ENCODE data around the gene MLNR. TPM values are rescaled to one million over a fixed set of nuclear protein-coding genes. Genes with fewer than 3 reads are reported as not detected.

Gene MLNR
- total RNA-seq, 2 donors from 2014 or later = not detected

- intact Hi-C loops (cut with DNase I) = no loop called here
- Histone ChIP-seq H3K4me1 (no peaks in the 10 kb centered on the region), H3K9me3 (no peaks in the 10 kb centered on the region), H3K36me3 (no peaks in the 10 kb centered on the region), H3K27me3 (no peaks in the 10 kb centered on the region), H3K9ac (ENCODE audit: low read depth in 2 of 2, low read length in 2 of 2) (no peak overlapping the region), H3K4me3 (no peak overlapping the region), H3K27ac (no peak overlapping the region)
- DNase-seq = no peak
- no peak for TF ChIP-seq CTCF (IDR thresholded peaks at IDR 0.05)
Observed at GRCh38 chr13:49245101-49245500, 25.0 kb downstream of the MLNR start.

GRCh38 chr13:49246850-49247642, 26.9 kb downstream of the MLNR start:
- DNase-seq = no peak
- intact Hi-C loops (cut with DNase I) = no loop called here
- no peaks in the 10 kb centered on the region for H3K36me3 ChIP-seq
- H3K4me1 ChIP-seq = no peaks in the 10 kb centered on the region
- peak overlapping the region; percentile 82 for H3K27ac ChIP-seq
- H3K9me3 ChIP-seq = no peaks in the 10 kb centered on the region
- H3K4me3 ChIP-seq = peak overlapping the region; percentile 83
- TF ChIP-seq CTCF (IDR thresholded peaks at IDR 0.05) = no peak
- H3K9ac ChIP-seq (ENCODE audit: low read depth in 2 of 2, low read length in 2 of 2) = peak overlapping the region; percentile 28 to 95
- H3K27me3 ChIP-seq = no peaks in the 10 kb centered on the region

DNA sequence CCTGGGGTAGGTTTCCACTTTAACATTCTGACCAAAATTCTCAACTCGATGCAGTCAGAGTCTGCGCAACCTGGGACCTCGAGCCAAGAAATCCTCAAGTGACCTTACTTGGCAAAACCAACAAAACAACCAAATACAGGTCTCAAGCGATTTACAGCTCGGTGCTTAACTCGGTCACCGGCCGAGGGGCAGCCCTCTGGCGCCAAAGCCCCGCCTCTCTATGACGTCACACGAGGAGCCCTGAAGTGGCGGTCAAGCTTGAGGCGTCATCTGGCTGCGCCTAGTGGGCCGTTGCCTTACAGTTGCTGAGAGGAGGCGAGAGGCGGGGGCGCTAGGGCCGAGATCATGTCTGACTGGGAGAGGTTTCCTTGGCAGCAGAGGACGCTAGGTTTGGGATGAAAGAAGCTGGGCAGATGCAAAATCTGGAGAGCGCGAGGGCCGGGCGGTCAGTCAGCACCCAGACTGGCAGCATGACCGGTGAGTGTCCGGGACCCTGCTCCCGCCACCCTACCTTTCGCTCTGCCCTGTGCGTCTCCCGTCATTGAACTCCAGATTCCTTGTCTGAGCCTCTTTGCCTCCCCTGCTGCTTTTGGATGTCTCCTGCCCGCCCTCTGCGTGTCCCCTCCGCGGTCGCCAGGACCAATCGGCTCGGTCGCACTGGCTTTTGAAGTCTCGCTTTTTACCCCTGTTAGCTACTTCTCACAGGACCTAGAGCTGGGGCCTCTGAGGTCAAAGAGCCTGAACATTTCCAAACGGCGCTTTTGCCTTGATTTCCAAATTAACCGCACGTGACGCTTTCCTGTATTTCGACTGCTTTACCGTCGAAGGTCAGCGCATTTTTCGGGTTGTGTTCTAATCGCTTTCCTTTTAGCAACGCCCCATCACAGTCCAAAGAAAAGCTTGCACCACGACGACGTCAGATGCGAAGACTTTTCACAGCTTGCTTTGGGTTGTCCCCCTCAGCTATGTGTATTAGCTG, 27.8 kb downstream of the MLNR start, which contains the start of gene CDADC1:
Gene CDADC1 (plus strand): TSS at position 283 of the 979 bp plus-strand sequence. CDS start 113 bp downstream, at position 396.
- Histone ChIP-seq H3K4me3 (peak within 1 kb of the TSS; percentile 83), H3K9me3 (no peaks in the 10 kb centered on the region), H3K36me3 (no peaks in the 10 kb centered on the region), H3K27me3 (no peaks in the 10 kb centered on the region), H3K27ac (peak within 1 kb of the TSS; percentile 82), H3K4me1 (peaks cover under 1% of the 10 kb centered on the region), H3K9ac (ENCODE audit: low read depth in 2 of 2, low read length in 2 of 2) (peak within 1 kb of the TSS; percentile 85 to 95)
- TF ChIP-seq CTCF (IDR thresholded peaks at IDR 0.05) = no peak
- intact Hi-C loops (cut with DNase I) = no loop called here
- DNase-seq = peak; percentile 99

DNA sequence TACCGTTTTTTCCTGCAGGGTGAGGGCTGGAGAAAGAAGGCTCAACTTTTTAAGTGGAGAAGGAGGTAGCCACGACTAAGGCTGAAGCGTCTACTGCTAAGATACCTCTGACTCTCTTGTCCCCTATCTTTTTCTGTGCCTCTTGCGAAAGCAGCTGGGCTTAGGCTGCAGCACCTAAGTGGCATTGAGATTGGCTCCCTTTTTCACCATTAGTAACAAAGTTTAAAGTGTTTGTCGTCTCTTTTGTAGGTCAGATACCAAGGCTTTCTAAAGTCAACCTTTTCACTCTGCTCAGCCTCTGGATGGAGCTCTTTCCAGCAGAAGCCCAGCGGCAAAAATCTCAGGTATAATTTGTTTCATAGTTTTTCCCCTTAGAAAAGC, 28.5 kb downstream of the MLNR start:
- no peak for DNase-seq
- Histone ChIP-seq H3K4me3 (peak overlapping the region; percentile 83), H3K4me1 (peaks cover 6% of the 10 kb centered on the region), H3K27ac (no peak overlapping the region), H3K36me3 (no peaks in the 10 kb centered on the region), H3K27me3 (no peaks in the 10 kb centered on the region), H3K9ac (ENCODE audit: low read depth in 2 of 2, low read length in 2 of 2) (peak overlapping the region; percentile 85 to 95), H3K9me3 (no peaks in the 10 kb centered on the region)
- no peak for TF ChIP-seq CTCF (IDR thresholded peaks at IDR 0.05)
- intact Hi-C loops (cut with DNase I) = no loop called here

DNA sequence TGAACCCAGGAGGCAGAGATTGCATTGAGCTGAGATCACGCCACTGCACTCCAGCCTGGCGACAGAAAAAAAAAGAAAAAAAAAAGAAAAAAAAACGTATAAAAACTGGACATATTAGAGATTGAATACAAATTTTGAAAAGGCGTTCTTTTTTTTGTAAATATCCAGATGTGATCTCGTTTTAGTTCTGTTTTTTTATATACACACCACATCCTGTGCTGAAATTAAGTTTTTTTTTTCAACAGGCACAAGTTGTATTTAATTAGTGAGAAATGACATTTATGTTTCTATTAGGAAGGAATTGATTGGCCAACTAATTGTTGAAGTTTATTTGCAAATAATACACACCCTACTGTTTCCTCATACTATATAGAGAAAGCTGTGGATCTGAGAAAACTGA, 31.2 kb downstream of the MLNR start:
- H3K4me1 ChIP-seq = peaks cover 6% of the 10 kb centered on the region
- intact Hi-C loops (cut with DNase I) = no loop called here
- no peak overlapping the region for H3K27ac ChIP-seq
- no peaks in the 10 kb centered on the region for H3K9me3 ChIP-seq
- DNase-seq = no peak
- H3K36me3 ChIP-seq = no peaks in the 10 kb centered on the region
- no peak for TF ChIP-seq CTCF (IDR thresholded peaks at IDR 0.05)
- H3K27me3 ChIP-seq = no peaks in the 10 kb centered on the region
- H3K4me3 ChIP-seq = no peak overlapping the region
- no peak overlapping the region for H3K9ac ChIP-seq (ENCODE audit: low read depth in 2 of 2, low read length in 2 of 2)
